ENCODE measurements around the gene SIRT3.
"Not testable (repeated sequence)": the region's sequence is repeated elsewhere in the genome, so short reads cannot be mapped to it uniquely, and the experiment has no call there.

The SIRT3 gene

GRCh38 chr11:270451-271318 is 34.5 kb upstream of the SIRT3 start:
- DNase-seq (ENCODE audit: low spot score) = no peak

GRCh38 chr11:269146-269890 is 33.2 kb upstream of the SIRT3 start:
- DNase-seq (ENCODE audit: low spot score) = no peak

GRCh38 chr11:268716-269145 is 32.6 kb upstream of the SIRT3 start:
- DNase-seq (ENCODE audit: low spot score) = not testable (repeated sequence)

GRCh38 chr11:267491-267994 is 31.4 kb upstream of the SIRT3 start:
- no peak for DNase-seq (ENCODE audit: low spot score)

GRCh38 chr11:266676-267439 is 30.7 kb upstream of the SIRT3 start:
- DNase-seq (ENCODE audit: low spot score) = no peak

DNA sequence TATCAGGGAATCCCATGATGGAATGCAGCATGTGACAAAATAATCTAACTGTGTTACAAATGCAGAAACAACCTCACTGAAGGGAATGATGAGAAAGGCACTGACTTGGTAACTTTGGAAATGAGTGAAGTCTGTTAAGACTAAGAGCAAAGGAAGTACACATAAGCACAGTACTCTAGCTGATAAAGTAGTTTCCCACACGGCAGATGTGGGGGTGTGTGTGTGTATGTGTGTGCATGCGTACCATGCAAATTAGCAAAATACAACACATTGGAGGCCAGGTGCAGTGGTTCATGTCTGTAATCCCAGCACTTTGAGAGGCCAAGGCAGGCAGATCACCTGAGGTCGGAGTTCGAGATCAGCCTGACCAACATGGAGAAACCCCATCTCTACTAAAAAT is 25.5 kb upstream of the SIRT3 start:
- no peak for DNase-seq (ENCODE audit: low spot score)

DNA sequence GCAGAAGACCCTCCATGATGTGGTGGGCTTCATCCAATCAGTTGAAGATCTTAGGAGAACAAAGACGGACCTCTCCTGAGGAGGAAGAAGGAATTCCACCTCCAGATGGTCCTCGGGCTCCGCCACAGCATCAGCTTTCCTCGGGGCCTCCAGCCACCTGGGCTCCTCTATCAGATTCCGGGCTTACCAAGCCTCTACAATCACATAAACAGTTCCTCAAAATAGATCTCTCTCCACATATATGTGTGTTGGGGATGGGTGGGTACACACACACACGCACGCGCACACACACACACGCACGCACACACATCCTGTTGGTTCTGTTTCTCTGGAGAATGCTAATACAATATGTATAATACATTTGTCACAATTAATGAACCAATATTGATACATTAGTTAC is 23.3 kb upstream of the SIRT3 start:
- DNase-seq (ENCODE audit: low spot score) = no peak

DNA sequence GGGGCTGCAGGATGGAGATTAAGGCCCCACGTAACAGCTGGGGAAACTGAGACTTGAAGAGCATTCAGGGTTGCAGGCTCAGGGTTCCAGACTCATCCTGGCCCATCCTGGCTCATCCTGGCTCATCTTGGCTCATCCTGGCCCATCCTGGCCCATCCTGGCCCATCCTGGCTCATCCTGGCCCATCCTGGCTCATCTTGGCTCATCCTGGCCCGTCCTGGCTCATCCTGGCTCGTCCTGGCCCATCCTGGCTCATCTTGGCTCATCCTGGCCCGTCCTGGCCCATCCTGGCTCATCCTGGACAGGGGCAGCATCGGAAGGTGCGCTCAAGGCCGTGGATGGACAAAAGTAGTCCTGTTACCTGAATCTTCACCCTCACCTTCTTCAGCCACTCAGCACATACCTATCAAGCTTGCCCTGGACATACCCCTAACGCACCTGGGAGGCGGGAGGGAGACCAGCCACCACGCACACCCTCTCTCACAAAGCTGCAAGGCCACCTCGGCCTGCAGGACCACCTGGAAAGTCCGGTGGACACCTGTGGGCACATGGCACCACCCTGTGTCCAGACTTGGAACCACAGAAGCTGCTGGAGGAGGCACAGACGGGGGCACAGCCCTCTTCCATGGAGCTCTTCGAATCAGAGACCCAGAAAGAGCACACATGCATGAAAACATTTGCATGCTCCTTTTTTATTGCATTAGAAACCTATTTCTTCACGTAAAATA is 21.8 kb upstream of the SIRT3 start:
- peak; percentile 11 for DNase-seq (ENCODE audit: low spot score)

DNA sequence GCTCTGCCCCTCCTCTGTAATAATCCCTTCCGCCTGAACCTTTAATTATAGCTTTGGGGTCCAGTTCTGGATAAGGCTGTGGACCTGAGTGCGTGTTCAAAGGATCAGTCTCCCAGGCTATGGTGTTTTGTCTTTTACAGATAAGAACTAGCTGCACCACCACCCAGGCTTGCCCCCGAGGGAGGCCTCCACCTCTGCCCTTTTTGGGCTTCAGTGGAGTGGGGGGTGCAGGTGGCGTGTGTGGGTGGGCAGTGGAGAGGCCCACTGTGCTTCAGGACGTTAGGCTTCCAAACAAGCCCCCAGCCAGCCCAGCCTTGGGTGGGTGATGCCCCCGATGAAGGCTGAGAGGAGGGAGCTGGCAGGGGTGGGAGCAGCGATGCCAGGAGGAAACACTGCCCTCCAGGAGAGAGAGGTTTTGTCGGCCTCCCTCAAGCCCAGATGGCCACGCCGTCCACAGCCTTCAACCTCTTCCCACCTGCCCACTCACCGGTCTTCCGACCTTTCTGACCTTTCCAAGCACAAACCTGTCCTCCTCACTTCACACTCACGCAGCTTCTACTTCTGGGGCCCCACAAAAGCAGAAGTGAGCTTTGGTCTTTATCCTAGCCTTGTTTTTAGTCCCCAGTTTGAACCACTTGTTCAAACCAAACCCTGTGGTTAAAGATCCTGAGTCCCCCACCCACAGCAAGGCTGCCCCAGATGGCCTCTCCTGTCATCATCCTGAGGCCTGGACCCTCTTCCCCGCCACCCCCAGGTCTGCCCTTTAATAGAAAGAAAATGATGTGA is 21.0 kb upstream of the SIRT3 start:
- DNase-seq (ENCODE audit: low spot score) = no peak

DNA sequence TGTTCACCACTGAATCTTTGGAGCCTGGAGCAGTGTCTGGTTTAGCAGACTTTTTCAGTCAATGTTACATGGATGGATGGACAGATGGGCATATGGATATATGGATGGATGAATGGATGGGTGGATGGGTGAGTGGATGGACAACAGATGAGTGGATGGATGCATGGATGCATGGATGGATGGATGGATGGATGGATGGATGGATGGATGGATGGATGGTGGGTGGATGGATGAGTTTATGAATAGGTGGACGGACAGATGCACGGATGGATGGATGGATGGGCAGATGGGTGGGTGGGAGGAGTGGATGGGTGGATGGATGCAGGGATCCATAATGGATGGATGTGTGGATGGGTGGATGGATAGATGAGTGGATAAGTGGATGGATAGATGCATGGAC is 19.7 kb upstream of the SIRT3 start:
- no peak for DNase-seq (ENCODE audit: low spot score)

GRCh38 chr11:255176-255575 is 19.0 kb upstream of the SIRT3 start:
- no peak for DNase-seq (ENCODE audit: low spot score)

DNA sequence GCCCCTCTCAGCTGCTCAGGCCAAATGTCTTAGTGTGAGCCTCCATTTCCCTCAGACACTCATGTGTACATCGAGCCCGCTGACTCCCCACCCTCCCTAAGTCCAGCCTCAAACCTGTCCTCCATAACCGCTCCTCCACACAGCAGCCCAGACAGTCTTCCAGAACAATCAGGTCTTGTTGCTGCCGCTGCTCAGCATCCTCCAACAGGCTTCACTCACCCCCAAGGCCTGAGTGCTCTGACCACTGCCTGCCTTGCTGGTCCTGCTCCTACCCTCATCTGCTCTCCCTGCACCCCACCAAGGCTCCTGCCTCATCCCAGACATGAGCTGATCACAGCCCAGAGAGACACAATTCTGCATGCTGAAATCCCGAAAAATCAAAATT is 17.7 kb upstream of the SIRT3 start:
- DNase-seq (ENCODE audit: low spot score) = no peak

DNA sequence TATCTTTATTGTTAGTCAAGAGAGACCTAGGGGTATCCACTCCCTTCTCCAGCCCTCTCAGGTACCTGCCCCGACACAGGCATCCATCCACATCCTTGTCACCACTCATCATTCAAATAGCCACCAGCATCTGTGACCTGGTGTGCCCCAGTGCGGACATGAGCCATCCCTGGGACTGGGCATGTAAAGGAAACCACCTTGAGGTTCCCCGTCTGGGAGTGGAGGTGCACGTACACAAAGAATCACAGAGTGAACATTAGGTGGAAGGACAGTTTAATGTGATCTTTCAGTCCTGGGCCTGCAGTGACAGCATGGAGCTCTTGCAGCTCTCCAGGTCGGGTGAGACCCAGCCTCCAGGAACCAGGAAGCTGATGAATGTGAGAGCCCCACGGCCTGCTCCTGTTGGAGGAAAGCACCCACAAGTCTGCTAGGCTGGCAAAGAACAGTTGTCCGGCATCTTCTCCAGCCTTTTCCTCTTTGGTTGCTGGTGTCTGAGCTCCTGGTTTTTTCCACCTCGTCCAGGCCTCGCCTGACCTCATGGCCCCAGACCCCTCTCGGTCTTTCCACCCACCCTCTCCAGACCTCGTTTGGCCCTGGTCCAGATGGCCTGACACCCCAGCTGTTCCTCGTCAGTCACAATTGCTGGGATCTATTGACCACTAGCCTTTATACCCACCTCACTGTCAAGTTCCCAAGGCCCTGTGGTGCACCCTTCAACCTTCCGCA is 17.2 kb upstream of the SIRT3 start:
- no peak for DNase-seq (ENCODE audit: low spot score)

- no peak for DNase-seq (ENCODE audit: low spot score)
Measured at GRCh38 chr11:252666-253065, 16.5 kb upstream of the SIRT3 start.

DNA sequence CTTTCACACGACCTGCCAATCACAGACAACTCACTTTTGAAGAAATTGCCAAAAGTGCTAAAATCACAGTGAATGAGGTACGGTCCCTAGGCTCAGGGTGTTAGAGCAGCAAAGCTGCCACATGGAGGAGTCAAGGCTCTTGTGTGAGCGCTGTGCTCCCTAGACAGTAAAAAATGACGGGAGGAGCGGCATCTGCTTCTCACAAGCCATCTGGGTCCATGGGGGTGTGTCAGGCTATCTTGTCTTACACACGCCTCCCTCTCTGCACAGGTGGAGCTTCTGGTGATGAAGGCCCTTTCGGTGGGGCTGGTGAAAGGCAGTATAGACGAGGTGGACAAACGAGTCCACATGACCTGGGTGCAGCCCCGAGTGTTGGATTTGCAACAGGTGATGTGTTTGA is 15.4 kb upstream of the SIRT3 start:
- no peak for DNase-seq (ENCODE audit: low spot score)

DNA sequence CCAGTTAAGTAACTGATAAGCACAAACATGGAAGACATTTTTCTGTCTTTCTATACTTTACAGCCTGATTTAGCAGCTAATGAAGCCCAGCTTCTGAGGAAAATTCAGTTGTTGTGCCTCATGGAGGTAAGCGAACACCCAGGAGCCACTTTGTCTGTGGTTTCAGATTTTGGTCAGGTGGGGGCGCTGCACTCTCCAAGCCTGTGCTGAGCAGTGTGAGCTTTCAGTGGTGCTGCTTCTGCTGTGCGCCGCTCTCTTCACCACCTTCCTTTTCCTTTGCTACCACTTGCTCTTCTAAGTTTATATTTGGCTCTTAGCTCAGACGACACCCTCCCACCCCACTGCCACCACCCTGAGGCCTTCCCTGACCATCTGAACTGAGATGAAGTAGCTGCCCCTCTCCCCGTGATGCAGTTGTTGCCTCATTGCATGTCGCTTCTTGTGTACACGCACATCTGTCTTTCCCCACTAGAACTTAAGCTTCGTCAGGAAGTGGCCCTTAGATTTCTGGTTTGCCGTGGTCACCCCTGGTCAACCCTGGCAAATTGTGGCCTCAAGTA is 14.7 kb upstream of the SIRT3 start:
- DNase-seq (ENCODE audit: low spot score) = peak; percentile 44

DNA sequence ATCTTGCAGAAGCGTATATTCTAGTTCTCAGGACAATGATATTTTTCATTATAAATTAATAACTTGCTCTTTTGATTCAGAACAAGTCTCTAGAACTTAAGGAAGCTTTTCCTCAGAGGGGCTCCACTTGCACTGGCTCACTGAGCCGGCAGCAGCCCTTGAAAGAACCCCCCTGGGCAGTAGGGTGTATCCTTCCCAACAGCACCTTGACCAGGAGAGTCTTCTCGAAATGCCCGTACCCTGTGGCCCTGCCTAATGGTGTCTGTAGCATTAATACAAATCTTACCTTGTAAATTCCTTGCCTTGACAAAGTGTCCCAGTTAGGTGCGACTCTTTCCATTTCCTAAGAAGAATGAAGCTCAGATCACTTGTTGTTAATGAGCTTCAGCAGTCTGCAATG is 14.1 kb upstream of the SIRT3 start:
- no peak for DNase-seq (ENCODE audit: low spot score)

DNA sequence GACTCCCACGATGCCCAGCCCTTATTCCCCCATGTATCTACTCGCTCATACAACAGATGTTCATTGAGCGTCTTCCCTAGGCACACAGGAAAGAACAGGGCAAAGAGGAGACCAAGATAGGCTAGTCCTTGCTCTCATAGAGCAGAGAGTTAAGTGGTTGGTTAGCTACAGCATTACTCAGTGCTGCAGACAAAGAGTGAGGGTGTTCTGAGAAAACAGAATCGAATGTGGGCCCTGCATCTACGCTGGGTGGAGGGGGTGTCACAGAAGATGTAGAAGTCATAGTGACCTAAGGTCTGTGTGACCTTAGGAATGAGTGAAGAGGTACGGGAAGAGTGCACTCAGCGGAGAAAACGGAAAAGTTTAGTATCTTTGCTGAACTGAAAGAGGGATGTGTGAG is 12.9 kb upstream of the SIRT3 start:
- no peak for DNase-seq (ENCODE audit: low spot score)

- DNase-seq (ENCODE audit: low spot score) = peak; percentile 41
Measured at GRCh38 chr11:244376-244775, 8.2 kb upstream of the SIRT3 start.

DNA sequence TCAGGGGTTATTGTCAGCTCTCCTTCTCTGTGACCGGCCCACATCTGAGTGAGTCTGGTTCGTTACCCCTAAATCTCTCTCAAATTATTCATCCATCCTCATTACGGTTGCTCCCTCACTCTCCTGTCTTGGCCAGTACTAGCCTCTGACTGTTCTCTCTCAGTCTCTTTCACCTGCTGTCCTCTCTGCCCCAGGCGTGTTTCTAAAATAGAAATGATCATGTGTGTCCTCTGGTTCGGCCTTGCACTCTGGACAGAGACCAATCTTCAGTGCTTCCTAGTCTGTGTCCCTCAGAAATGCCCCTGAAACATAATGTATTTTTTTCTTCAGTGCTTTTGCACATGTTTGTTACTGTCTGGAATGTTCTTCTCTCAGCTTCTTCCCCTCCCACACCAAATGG is 5.5 kb upstream of the SIRT3 start:
- no peak for DNase-seq (ENCODE audit: low spot score)
